ENCODE measurements around the gene GRIN2A. TPM values are rescaled to one million over a fixed set of nuclear protein-coding genes. Genes with fewer than 3 reads are reported as not detected.

GRIN2A gene
- polyA plus RNA-seq, 3 donors: 0.03 to 0.11 (median 0.04) TPM

DNA sequence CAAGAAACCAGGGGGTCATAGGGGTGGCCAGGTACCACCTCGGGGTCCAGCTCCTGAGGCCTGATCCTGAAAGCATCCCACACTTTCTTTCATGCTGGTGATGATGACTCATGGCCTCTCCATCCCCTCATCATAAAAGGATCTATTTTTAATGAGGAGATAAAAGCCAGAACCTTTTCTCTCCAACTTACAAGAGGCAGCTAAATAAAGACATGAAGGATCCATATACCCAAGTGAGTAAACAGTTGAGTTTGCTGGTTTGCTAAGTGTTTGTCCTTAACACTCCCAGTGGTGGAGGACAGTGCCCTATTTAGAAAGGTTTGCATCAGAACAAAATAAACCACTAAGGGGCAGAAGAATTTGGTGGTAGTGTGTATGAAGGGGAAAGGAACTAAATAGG, 383.8 kb downstream of the GRIN2A start:
- WGBS, 3 donors: 35 to 92% (median 60%) methylated on average over 1 of the region's 1 CpG
- H3K27ac ChIP-seq (ENCODE audit: low read depth, low read length): no peak overlapping the region

DNA sequence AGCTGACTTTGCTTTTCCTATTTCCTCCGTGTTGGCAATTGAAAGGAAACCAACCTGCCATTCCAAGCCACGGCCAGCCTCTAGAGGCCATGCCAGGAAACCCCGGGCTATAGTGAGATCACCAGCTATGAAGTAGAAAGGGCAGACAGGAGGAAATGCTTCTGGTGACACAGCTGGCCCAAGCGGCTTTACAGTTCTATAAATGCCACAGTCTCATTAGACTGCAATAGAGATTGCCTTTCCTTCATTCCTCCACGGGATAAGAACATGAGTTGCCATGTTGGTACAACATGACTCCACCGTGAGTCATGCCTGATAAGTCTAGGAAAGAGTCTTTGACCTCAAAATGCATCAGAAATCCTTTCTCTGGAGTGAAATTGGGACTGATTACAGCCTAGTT, 384.9 kb downstream of the GRIN2A start:
- WGBS, 3 donors: 35 to 53% (median 37%) methylated on average over 6 of the region's 6 CpGs
- H3K27ac ChIP-seq (ENCODE audit: low read depth, low read length): no peak overlapping the region

DNA sequence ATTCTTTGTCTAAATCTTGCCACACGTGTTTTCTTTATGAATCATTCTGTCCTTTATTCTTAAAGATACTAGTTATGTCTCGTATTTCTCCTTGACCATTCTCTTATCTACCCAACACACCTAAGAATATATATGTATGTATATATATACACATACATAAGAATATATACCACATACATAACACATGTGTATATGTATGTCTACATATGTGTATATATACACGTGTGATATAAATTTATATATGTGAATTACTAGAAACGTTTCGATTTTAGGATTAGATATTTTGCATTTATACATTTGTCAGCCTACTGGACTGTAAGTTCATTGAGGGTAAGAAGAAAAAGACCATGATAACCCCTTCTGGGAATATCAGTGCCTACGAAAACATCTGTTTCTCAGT, 388.6 kb downstream of the GRIN2A start:
- WGBS, 3 donors: 78 to 90% (median 88%) methylated on average over 6 of the region's 6 CpGs
- no peak overlapping the region for H3K27ac ChIP-seq (ENCODE audit: low read depth, low read length)

DNA sequence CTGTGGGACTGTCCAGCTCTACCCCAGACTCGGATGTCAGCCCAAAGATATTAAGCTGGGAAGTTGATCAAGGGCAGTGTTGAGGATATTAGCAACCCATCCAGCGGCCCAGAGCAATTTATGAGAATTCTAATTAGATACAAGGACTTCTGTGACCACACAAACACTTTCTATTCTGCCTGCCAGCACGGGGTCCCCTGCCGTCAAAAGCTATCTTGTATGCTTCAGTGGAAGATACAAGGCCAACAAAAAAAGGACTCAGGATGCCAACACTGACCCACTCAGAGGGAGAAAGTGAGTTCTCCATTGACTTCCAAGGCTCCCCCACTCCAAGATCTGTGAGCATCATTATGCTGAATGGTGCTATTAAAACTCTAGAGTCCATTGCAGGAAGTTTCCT, 390.7 kb downstream of the GRIN2A start:
- H3K27ac ChIP-seq (ENCODE audit: low read depth, low read length): no peak overlapping the region
- 61 to 85% (median 79%) methylated on average over 4 of the region's 4 CpGs for WGBS, 3 donors

DNA sequence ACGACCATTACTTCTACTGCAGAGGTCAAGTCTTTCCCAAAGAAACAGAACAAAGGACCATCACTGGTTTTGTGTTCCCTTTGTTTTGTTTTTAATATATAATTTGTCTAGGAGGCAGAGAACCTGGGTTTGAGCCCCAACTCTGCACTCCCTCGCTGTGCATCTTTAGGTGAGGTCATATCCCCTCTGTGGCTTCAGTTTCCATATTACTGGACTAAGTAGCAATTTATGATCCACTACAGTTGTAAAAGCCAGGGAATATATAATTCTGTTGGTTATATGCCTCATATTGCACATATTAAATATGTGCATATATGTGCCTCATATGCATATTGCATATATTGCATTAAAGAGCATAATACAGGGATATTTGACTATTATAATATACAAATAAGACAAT, 392.0 kb downstream of the GRIN2A start:
- H3K27ac ChIP-seq (ENCODE audit: low read depth, low read length): no peak overlapping the region
- 69 to 84% (median 84%) methylated on average over 2 of the region's 2 CpGs for WGBS, 3 donors

DNA sequence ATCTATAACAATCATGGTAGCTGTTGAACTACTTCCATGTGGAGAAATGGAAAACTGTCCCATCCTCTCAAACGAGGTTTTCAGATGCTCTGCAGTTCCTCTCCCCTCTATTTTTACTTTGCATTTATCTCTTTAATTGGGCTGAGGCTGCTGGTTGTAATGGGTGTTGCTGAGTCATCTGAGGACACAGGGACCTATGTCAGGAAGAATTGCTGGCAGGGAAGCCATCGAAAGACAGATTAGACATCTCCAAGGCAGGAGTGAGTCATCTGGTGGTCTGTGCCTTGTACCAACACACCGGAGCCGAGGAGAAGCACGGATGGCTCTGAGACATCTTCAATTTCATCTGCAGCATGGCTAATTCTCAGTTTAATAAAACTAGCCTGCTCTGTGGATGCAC, 394.5 kb downstream of the GRIN2A start:
- no peak overlapping the region for H3K27ac ChIP-seq (ENCODE audit: low read depth, low read length)
- 58 to 64% (median 62%) methylated on average over 5 of the region's 5 CpGs for WGBS, 3 donors

DNA sequence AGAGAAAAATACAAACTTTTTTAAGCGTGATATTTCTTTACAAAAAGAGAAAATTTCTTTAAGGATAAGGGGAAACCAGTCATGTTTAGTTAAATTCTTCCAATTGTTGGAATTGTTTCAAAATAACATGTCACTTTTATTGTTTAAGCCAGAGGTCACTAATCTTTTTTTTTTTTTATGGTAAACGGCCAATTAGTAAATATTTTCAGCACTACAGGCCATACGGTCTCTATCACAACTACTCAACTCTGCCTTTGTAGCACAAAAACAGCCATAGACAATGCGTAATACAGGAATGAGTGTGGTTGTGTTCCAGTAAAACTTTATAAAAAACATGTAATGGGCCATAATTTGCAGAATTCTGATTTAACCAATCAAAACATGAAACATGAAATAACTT, 401.4 kb downstream of the GRIN2A start:
- 36 to 69% (median 65%) methylated on average over 4 of the region's 4 CpGs for WGBS, 3 donors

DNA sequence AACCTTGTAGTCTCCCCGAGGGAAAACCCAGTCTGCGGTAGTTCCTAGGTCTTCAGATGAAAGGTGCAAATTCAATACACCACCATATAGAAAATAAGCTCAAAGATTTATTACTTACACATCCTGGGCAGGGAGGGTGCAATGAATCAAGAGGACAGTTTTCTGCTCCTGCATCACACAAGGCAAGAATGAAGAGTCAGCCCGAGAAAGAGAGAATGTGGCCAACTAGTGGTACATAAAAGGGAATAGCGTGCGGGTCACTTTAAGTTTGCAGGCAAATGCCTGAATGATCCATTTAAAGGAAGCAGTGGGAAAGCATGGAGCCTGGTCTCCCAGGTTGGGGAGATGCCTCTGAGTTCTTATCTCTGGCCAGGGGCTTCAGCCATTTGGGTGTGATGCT, 403.4 kb downstream of the GRIN2A start:
- no peak overlapping the region for H3K27ac ChIP-seq (ENCODE audit: low read depth, low read length)
- WGBS, 3 donors: 74 to 78% (median 75%) methylated on average over 5 of the region's 5 CpGs

More for the DNA sequence above, 401.4 kb downstream of the GRIN2A start:
- no peak overlapping the region for H3K27ac ChIP-seq (ENCODE audit: low read depth, low read length)

DNA sequence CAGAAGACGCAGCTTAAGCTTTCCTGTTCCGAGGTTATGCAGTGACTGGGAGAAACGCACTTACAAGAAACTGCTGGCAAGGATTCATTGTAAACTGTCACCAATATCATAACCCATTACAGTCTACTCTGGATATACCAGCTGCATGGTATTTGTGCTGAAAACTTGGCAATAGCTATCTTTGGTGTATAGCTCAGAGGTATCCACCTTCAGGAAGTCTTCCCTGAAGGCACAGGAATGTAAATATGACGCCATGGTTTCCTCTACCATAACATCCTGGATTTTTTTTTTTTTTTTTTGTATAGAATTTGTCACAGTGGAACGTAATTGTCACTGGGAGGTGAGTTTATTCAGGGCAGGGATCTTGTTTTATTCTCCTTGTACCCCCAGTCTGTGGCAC, 406.2 kb downstream of the GRIN2A start:
- WGBS, 3 donors: 69 to 71% (median 70%) methylated on average over 5 of the region's 5 CpGs
- no peak overlapping the region for H3K27ac ChIP-seq (ENCODE audit: low read depth, low read length)

DNA sequence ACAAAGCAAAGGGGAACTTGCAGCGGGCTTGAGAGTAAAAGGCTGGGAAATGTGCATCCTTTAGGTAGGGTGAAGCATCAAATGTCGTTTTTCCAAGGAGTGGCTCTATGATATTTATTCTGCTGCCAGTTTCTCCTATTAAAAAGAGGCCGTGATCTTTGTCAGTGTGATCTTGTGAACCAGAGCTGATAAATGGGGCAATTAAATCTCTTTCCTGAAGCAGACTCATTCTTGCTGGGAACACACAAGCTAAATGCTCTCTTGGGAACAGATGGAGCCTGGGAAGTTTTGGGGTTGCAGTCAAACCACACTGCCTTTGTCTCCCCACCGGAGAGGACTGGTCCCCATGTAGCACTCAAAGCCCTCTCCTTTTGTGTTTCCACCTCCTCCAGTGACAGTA, 408.9 kb downstream of the GRIN2A start:
- 44 to 68% (median 55%) methylated on average over 4 of the region's 4 CpGs for WGBS, 3 donors

DNA sequence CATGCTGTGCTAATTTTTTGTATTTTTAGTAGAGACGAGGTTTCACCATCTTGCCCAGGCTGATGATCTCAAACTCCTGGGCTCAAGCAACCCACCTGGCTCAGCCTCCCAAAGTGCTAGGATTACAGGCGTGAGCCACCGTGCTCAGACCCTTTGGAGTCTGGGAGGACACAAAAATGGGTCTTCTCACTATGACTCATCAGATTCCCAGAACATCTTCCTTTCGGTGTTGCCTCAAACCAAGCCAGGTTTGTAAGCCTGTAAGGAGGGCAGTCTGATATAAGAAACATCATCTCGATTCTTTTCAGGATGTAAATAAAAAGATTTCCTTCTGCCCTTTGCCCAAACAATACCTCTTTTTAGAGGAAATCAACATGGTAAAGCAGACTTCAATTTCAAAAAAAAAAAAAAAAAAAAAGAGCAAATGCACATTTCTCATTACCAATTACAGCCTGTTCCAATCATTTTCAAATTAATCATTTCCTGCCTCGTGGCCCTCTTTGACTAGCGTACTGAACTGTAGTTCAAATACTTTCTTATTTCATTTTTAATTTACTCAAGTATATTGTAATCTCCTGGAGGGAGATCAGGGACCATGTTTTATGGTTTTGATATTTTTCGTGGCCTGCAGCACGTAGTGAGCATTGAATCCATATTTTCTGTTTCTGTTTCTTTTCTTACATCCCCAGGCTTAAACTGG, 409.6 kb downstream of the GRIN2A start:
- H3K27ac ChIP-seq (ENCODE audit: low read depth, low read length): no peak overlapping the region
- 56 to 72% (median 61%) methylated on average over 9 of the region's 9 CpGs for WGBS, 3 donors

More for the DNA sequence above, 408.9 kb downstream of the GRIN2A start:
- H3K27ac ChIP-seq (ENCODE audit: low read depth, low read length): no peak overlapping the region

DNA sequence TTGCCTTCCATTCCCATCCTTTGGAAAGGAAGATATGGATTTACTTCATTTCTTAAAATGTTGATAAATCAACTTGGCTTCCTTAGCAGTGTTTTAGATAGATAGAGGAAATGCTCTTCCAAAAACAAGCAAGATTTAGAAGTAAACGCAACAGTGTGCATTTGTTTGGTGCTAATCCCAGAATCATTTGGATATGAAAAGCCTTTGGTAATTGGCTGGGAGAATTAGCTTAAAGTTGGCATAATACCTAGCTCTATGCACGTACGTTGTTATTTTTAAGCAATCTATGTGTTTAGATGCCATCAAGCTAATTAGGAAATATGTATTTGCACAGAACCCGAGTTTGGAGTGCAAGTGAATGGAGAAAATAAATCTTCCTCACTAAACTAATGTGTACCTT, 415.3 kb downstream of the GRIN2A start:
- WGBS, 3 donors: 64 to 80% (median 68%) methylated on average over 4 of the region's 4 CpGs
- H3K27ac ChIP-seq (ENCODE audit: low read depth, low read length): no peak overlapping the region

DNA sequence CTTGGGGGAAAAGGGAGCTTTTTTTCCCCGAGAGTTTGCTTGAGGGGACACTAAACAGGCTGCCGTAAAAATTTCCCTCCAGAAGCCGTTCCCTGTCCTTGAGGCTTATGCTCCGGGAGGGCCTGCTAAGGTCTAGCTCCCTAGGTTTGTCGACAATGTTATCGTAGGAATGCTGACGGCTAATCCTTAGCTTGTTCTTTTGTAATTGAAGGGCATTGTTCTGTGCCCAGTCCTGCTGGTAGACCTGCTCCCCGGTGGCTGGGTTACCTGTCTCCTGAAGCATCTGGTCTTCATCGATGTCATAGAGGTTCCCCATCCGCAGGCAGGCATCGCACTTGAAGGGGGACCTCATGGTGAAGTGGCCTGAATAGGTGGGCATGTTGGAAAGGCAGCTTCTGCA, 418.7 kb downstream of the GRIN2A start:
- no peak overlapping the region for H3K27ac ChIP-seq (ENCODE audit: low read depth, low read length)
- 76 to 92% (median 92%) methylated on average over 11 of the region's 11 CpGs for WGBS, 3 donors

DNA sequence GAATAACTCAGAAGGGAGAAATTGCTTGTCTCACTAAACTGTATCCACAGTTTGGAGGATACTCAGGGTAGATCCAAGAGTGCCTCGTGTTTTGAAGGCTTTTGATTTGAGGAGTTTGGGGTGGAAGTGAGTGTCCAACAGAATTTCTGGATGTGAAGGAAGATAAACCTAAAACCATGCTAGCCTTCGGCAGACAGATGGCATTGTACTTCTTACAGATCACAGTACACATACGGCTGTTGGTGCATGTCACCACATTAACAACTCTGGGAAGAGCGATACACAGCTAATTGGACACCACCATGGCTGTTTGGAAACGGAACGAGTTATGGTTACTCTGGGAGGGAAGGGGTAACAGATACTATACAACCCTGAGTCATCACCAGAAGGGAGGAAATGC, 420.4 kb downstream of the GRIN2A start:
- no peak overlapping the region for H3K27ac ChIP-seq (ENCODE audit: low read depth, low read length)
- WGBS, 3 donors: 82 to 88% (median 87%) methylated on average over 6 of the region's 6 CpGs

DNA sequence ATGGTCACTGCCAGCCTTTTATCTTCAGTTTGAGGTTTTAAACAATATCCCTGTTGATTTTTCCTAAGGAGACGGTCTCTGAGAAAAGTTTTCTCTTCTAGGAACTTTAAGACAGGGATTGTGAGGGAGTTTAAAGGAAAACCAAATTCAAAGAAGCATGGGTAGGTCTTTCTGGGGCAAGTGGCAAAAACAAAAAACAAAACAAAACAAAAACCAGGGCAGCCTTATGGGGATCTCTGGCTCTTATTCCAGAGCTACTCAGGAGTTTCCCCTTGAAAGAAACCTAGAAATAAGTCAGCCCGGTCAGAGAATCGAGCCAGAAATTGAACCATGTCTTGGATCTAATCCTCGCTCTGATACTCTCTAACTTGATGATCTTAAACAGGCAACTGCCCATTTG, 424.5 kb downstream of the GRIN2A start:
- WGBS, 3 donors: 76 to 86% (median 80%) methylated on average over 4 of the region's 4 CpGs
- H3K27ac ChIP-seq (ENCODE audit: low read depth, low read length): no peak overlapping the region

DNA sequence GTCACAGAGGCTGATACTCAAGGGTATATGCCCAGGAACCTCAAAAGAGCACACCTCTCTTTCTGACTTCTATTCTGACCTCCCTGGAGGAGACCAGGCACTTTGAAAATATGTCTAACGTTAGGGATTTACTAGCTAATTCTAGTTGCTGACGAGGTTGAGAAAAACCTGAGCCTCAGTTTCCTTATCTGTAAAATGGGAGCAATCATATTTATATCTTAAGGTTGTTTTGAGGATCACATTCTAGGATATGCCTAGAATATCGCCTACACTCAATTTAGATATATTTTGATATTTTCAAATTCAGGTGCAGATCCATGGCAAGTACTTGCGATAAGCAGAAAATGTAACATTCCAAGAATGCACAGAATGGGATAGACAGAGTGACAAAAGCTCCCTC, 425.8 kb downstream of the GRIN2A start:
- WGBS, 3 donors: 78 to 96% (median 87%) methylated on average over 4 of the region's 4 CpGs
- H3K27ac ChIP-seq (ENCODE audit: low read depth, low read length): no peak overlapping the region

DNA sequence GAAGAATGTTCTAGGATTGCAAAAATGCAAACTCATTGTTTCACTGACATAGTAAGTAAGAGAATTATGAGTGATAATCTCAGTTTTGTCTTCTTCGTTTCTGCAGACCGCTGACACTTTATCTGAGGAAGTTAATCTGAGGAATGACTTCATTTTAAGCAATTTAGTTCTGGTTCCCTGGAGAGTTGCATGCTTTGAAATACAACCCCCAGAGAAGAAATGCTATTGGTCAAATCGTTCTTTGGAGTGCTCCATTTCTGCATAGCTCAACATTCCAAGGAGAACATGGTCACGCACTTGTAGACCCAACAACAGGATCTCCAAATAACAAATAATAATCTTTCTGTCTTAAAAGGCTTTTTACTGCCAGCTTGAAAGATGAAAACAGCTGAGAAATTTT, 427.1 kb downstream of the GRIN2A start:
- no peak overlapping the region for H3K27ac ChIP-seq (ENCODE audit: low read depth, low read length)
- WGBS, 3 donors: 29 to 51% (median 39%) methylated on average over 4 of the region's 4 CpGs

DNA sequence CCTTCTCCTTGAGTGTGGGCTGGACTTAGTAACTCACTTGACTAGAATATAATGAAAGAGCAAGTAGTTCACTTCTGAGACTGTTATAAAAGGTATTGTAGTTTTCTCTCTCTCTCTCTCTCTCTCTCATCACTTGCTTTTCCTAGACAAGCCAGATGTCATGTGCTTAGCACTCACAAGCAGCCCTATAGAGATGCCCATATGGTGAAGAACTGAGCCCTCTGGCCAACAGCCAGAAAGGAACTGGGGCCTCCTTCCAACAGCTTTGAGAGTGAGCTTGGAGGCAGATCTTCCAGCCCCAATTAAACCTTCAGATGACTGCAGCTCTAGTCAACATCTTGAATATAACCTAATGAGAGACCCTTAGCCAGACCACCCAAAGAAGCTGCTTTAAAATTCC, 440.5 kb downstream of the GRIN2A start:
- no peak overlapping the region for H3K27ac ChIP-seq (ENCODE audit: low read depth, low read length)

DNA sequence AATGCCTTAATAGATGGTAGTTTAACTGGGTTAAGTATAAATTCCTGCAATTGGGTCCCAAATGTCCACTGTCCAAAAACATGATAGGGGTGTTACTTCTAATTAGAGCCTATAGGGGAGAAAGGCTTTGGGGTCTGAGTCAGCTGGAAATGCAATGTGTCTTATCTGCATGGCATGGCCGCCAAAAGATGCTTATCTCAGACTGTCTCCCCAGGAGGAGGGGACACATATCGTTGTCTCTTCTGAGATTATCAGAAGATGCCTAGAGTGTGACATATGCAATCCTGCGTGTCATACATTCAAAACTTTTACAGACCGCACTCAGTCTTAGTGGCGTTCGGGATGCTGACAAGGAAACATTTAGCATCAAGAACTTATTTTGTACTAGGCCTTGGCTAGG, 442.9 kb downstream of the GRIN2A start:
- WGBS, 3 donors: 82 to 87% (median 84%) methylated on average over 6 of the region's 6 CpGs
- H3K27ac ChIP-seq (ENCODE audit: low read depth, low read length): no peak overlapping the region

DNA sequence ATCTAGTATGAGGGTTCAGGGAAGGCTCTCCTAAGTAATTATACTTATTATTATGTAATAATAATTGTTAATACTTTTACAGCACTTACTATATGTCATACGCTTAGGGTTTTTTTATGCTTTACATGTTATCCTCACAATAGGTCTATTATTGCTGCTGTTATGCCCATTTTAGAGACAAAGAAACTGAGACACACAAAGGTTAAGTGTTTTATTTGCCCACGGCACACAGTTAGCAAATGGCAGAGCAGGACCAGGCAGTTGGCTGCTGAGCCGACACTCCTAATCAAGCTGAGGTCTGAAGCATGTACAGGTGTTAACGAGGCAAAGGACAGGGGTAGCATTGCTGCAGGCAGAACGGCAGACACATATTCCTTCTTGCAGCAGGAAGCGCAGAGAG, 443.5 kb downstream of the GRIN2A start:
- 79 to 88% (median 86%) methylated on average over 6 of the region's 6 CpGs for WGBS, 3 donors

DNA sequence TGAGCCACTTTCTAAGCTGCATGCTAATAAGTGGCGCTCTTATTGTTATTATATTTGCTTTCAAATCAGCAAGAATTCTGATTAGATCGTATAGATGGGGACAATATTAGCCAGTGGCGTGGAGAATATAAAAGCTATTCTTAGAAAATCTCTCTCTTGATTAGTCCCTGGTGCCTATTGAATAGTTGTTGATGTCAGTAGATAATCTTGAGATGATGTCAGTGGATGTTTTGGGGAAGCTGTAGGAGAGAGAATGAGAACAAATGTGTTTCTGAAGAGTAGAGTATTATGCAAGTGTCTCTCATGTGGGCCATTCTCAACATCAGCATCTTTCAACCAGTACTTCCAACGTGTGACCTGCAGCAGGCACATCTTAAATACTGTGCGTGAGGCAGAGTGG, 445.7 kb downstream of the GRIN2A start:
- H3K27ac ChIP-seq (ENCODE audit: low read depth, low read length): no peak overlapping the region
- 70 to 81% (median 72%) methylated on average over 5 of the region's 5 CpGs for WGBS, 3 donors

More for the DNA sequence above, 443.5 kb downstream of the GRIN2A start:
- no peak overlapping the region for H3K27ac ChIP-seq (ENCODE audit: low read depth, low read length)

All from adipose tissue (tissue), 3 donors.